Loucy (cell line): ENCODE measurements around the gene SEC23B.

Experiments
- H2AFZ ChIP-seq: fragments of 200-600 bp; sonication (generic); 2 replicates; pipeline ENCODE4 v1.6.0; 2016; ENCODE audit warnings: antibody characterized with exemption, mild to moderate bottlenecking, low read length, moderate library complexity
- H3F3A ChIP-seq: fragments of 200-600 bp; 2 replicates; pipeline ENCODE4 v1.6.0; 2016; ENCODE audit warnings: antibody characterized with exemption, low read depth, mild to moderate bottlenecking
- H3K27me3 ChIP-seq: fragments of 200-600 bp; sonication (generic); 2 replicates; pipeline ENCODE4 v1.6.1; 2014; ENCODE audit warnings: low read length, mild to moderate bottlenecking; ENCODE audit not compliant: insufficient read depth, poor library complexity, severe bottlenecking
- H3K36me3 ChIP-seq: fragments of 200-600 bp; sonication (generic); 2 replicates; pipeline ENCODE4 v1.6.1; 2016; ENCODE audit warnings: low read length; ENCODE audit not compliant: insufficient read depth
- H3K4me1 ChIP-seq: fragments of 200-600 bp; sonication (generic); 2 replicates; pipeline ENCODE4 v1.5.1; 2014; ENCODE audit warnings: low read length, mild to moderate bottlenecking; ENCODE audit not compliant: insufficient read depth, poor library complexity, severe bottlenecking
- H3K4me2 ChIP-seq: fragments of 200-600 bp; sonication (generic); 2 replicates; pipeline ENCODE4 v1.6.0; 2014; ENCODE audit warnings: antibody characterized with exemption, low read length, low read depth, mild to moderate bottlenecking; ENCODE audit not compliant: poor library complexity, severe bottlenecking
- H3K4me3 ChIP-seq: fragments of 200-600 bp; sonication (generic); 2 replicates; pipeline ENCODE4 v1.5.1; 2014; ENCODE audit warnings: low read length, mild to moderate bottlenecking, mixed read lengths; ENCODE audit not compliant: poor library complexity, severe bottlenecking
- H3K79me2 ChIP-seq: fragments of 200-600 bp; sonication (generic); 2 replicates; pipeline ENCODE4 v1.6.1; 2014; ENCODE audit warnings: low read length; ENCODE audit not compliant: insufficient read depth
- H3K9ac ChIP-seq: fragments of 200-600 bp; sonication (generic); 2 replicates; pipeline ENCODE4 v1.6.0; 2014; ENCODE audit warnings: mild to moderate bottlenecking, low read depth, low read length, moderate library complexity; ENCODE audit not compliant: poor library complexity, severe bottlenecking
- H3K9me2 ChIP-seq: fragments of 200-600 bp; sonication (generic); replicated peaks from 2 replicates; pipeline ENCODE4 v1.6.1; 2016; ENCODE audit warnings: low read depth, low read length, mixed read lengths
- H3K9me3 ChIP-seq: fragments of 200-600 bp; sonication (generic); 2 replicates; pipeline ENCODE4 v1.6.1; 2014; ENCODE audit warnings: mild to moderate bottlenecking, antibody characterized with exemption, low read length, low read depth; ENCODE audit not compliant: insufficient read depth
- H4K20me1 ChIP-seq: fragments of 200-600 bp; sonication (generic); 2 replicates; pipeline ENCODE4 v1.6.0; 2014; ENCODE audit warnings: antibody characterized with exemption, low read length, mild to moderate bottlenecking; ENCODE audit not compliant: insufficient read depth, poor library complexity, severe bottlenecking
- CTCF ChIP-seq: fragments of 200-600 bp; sonication (generic); conservative IDR thresholded peaks from 2 replicates; pipeline ENCODE4 v1.5.1; 2014; ENCODE audit warnings: mild to moderate bottlenecking, antibody characterized with exemption, low read length
- EZH2phosphoT487 ChIP-seq: fragments of 200-600 bp; IDR thresholded peaks from 2 replicates; pipeline ENCODE4 v1.6.1; 2018; ENCODE audit warnings: antibody characterized with exemption, mild to moderate bottlenecking, moderate library complexity, borderline replicate concordance

SEC23B gene

GRCh38 chr20:18527339-18527738 is 19.6 kb downstream of the SEC23B start:
- H3K4me1 ChIP-seq: no peaks in the 10 kb centered on the region
- H3K9ac ChIP-seq: no peak overlapping the region
- no peak overlapping the region for H3K4me2 ChIP-seq
- no peak for TF ChIP-seq EZH2phosphoT487
- no peak for TF ChIP-seq CTCF
- no peaks in the 10 kb centered on the region for H3K27me3 ChIP-seq
- H4K20me1 ChIP-seq: no peaks in the 10 kb centered on the region
- no peaks in the 10 kb centered on the region for H3K9me2 ChIP-seq
- H3K4me3 ChIP-seq: no peak overlapping the region
- H3K9me3 ChIP-seq: no peaks in the 10 kb centered on the region
- H3K36me3 ChIP-seq: peaks cover 78% of the 10 kb centered on the region
- H2AFZ ChIP-seq: no peak overlapping the region
- no peaks in the 10 kb centered on the region for H3K79me2 ChIP-seq
- no peaks in the 10 kb centered on the region for H3F3A ChIP-seq

DNA sequence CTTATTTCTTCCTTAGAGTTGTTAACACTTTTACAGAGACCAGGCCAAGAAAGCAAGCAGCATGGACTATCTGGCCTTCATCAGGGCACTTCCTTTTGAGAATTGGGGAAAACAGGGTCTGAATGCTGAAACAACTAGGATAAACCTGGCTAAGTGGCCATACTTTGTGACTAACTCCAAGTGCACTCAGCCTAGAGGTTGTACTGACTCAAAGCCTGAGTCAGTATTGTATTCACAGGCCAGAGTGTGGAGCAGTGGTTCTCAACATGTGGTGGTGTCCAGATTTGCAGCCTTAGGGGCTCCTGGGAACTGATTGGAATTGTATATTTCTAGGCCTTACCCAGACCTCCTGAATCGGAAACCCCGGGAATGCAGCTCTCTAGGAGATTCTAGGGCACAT is 20.1 kb downstream of the SEC23B start:
- Histone ChIP-seq H3K4me2 (no peak overlapping the region), H3K36me3 (peaks cover 82% of the 10 kb centered on the region)

GRCh38 chr20:18529041-18529440 is 21.3 kb downstream of the SEC23B start:
- Histone ChIP-seq H3K4me2 (no peak overlapping the region), H3K9me2 (no peaks in the 10 kb centered on the region), H3K27me3 (no peaks in the 10 kb centered on the region), H4K20me1 (no peaks in the 10 kb centered on the region), H3K79me2 (no peaks in the 10 kb centered on the region), H3K4me3 (no peak overlapping the region), H3K4me1 (no peaks in the 10 kb centered on the region), H3F3A (no peaks in the 10 kb centered on the region), H3K9me3 (no peaks in the 10 kb centered on the region), H3K36me3 (peaks cover 93% of the 10 kb centered on the region), H2AFZ (no peak overlapping the region), H3K9ac (no peak overlapping the region)
- TF ChIP-seq EZH2phosphoT487: no peak
- no peak for TF ChIP-seq CTCF

More for the DNA sequence above, 20.1 kb downstream of the SEC23B start:
- H3K27me3 ChIP-seq: no peaks in the 10 kb centered on the region
- no peaks in the 10 kb centered on the region for H3K4me1 ChIP-seq
- no peak overlapping the region for H3K9ac ChIP-seq
- H3K9me3 ChIP-seq: no peaks in the 10 kb centered on the region
- no peaks in the 10 kb centered on the region for H3F3A ChIP-seq
- H2AFZ ChIP-seq: no peak overlapping the region
- H3K79me2 ChIP-seq: no peaks in the 10 kb centered on the region
- TF ChIP-seq CTCF: no peak
- TF ChIP-seq EZH2phosphoT487: no peak
- H3K9me2 ChIP-seq: no peaks in the 10 kb centered on the region
- no peaks in the 10 kb centered on the region for H4K20me1 ChIP-seq
- no peak overlapping the region for H3K4me3 ChIP-seq
